GM18870 (cell line): ENCODE measurements around the gene THEM4.
"Not testable (repeated sequence)": the region's sequence is repeated elsewhere in the genome, so short reads cannot be mapped to it uniquely, and the experiment has no call there.

Experiments used
- ATAC-seq: cut with Tn5 transposase; IDR thresholded peaks from one replicate; pipeline ENCODE4 v1.9.1; 2021; ENCODE audit warnings: moderate library complexity; ENCODE audit not compliant: unreplicated experiment

The THEM4 gene

DNA sequence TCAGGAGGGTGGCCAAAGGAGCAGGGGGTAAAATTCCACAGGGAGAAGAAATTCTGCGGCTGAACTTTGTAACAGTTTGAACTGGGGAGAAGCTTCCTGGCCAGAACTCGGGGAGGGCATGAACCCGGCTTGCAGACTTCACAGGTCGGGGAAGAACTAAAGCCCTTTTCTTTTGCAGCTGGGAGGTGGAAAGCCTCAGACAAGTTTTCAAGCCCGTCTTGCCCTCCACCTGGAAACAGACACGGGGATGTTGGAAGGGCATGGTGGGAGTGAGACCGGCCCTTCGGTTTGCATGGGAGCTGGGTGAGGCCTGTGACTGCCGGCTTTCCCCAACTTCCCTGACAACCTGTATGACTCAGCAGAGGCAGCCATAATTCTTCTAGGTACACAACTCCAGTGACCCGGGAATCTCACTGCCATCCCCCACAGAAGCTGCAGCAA is 11.3 kb downstream of the THEM4 start:
- ATAC-seq, result no peak

DNA sequence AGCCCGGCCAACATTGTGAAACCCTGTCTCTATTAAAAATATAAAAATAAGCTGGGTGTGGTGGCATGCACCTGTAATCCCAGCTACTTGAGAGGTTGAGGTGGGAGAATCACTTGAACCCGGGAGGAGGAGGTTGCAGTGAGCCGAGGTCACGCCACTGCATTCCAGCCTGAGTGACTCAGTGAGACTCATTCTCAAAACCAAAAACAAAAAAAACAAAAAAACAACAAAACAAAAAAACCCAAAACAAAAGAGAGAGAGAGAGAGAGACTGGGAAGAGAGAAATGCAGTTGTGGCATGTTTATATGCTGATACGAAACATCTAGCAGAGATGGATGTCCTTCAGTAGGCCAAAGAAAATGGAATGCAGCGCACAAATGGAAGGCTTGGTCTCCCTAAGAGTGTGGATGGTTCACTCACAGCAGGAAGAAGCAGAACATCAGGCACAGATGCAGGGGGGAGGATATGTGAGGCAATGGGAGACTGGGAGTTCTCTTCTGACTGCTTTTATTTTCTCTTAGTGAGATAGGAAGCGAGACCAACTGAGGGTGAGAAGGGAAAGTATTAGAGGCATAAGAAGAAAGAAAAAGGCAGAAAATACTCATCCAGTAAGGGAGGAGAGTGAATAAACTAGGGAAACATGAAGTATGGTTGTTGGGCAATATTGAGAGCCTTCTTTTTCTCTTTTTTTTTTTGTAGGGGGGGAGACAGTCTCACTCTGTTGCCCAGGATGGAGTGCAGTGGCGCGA is 16.0 kb downstream of the THEM4 start:
- no peak for ATAC-seq

DNA sequence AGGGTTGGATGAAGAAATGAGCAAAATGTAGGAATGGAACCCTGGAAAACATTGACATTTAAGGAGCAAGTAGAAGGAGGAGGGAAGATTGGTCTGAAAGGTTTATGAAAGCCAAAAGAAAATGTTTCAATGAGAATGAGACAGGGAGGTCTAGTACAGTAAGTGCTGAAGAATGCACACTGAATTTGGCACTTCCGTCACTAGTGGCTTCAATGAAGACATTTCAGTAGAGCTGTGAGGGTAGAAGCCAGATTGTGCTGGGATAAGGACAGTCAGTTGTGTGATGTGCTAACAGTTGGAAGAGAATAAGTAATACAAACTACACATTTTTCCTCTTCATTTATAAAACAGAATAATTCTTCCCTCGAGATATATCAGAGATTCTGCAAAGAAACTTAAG is 17.1 kb downstream of the THEM4 start:
- ATAC-seq, result no peak

DNA sequence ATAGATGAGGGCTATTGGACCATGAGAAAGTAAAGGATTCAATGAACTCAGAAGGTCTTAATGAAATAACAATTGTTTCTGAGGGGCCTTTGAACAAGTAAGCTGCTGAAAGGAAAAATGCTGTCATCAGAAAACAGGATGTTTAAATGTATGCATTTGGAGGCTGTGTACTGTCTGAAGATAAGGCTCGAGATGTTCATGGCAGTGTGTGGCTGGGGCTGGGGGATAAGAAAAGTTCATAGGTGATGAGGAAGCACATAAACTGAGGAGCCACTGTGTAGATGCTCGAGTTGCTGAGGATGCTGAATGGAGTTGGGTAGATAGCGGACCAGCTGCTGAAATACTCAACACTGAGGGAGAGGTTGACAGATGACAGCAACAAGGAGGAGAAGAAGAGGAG is 17.8 kb downstream of the THEM4 start:
- no peak for ATAC-seq

DNA sequence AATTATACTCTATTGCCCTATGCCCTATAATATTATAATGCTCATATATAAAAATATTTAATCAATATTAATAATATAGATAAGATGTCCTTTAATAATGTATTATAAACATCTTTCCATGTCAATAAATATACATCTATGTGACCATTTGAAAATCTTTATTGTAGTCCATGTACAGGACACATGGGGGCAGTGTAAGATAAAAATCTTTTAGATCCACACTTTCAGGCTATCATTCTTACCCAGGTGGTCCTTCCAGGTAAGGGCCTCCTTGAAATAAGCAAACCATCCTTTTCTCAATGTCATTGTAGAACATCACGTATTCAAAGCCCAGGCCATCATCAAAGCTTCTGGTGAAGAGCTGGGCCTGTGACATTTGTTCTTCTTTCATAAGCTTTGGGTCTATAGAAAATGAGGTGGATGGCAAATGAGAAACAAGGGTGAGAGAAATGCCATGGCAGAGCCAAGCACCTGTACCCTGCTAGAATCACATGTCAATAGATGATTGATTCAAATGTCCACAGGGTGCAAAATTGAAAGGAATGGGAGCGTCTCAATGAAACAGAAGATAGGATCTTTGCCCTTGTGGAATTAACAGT is 20.2 kb downstream of the THEM4 start:
- no peak for ATAC-seq

DNA sequence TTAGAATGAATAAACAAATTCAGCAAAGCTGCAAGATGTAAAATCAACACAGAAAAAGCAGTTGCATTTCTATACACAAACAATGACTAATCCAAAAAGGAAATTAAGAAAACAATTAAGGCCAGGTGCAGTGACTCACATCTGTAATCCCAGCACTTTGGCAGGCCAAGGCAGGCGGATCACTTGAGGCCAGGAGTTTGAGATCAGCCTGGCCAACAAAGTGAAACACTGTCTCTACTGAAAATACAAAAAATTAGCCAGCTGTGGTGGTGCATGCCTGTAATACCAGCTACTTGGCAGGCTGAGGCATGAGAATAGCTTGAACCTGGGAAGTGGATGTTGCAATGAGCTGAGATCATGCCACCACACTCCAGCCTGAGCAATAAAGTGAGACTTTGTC is 22.3 kb downstream of the THEM4 start:
- no peak for ATAC-seq

DNA sequence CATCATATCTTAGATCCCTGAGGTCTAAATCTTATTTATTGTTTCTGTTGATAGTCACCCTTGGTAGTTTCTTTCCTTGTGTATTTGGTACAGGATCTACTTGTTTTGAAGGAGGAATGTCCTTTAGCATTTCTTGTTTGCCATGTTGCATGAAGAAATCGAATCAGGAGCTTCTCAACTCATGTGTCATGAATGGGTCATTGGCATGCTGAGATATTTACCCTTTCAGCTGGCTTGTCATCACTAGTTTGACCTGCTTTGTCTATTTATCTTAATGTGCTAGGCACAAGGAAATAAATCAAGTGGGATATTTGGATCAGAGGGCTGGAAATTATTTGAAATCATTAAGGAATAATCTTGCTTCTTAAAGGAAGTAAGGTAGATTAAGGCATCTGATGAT is 23.8 kb downstream of the THEM4 start:
- no peak for ATAC-seq

DNA sequence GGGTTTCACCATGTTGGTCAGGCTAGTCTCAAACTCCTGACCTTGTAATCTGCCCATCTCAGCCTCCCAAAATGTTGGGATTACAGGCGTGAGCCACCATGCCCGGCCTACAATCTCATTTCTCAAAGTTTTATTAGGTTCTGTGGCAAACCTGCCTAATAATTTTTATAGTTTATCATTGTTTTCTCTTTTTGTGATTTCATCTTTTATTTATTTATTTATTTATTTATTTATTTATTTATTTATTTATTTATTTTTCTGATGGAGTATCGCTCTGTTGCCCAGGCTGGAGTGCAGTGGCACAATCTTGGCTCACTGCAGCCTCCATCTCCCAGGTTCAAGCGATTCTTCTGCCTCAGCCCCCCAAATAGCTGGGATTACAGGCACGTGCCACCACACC is 24.4 kb downstream of the THEM4 start:
- not testable (repeated sequence) for ATAC-seq

DNA sequence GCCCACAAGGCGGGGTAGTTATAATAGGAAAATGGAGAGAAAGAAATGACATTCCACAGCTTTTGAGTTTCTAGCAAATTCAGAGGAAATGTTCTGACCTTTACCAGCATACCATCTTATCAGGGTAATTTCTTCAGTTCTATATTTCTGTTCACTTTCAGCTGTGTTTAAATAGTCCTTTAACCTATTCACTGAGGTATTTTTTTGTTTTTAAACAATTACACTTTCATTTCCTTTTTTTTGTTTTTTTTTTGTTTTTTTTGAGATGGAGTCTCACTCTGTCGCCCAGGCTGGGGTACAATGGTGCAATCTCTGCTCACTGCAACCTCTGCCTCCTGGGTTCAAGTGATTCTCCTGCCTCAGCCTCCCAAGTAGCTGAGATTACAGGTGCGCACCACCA is 24.9 kb downstream of the THEM4 start:
- ATAC-seq, result not testable (repeated sequence)

DNA sequence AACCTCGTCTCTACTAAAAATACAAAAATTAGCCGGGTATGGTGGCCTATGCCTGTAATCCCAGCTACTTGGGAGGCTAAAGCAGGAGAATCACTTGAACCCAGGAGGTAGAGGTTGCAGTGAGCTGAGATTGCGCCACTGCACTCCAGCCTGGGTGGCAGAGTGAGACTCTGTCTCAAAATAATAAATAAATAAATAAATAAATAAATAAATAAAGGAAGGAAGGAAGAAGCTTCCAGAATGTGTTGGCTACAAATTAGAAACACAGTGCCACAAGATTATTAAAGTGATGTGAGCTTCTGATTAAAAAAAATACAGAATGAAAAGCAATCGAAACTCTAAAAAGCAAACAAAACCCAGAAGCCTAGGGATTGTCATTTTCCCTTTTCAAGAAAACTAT is 25.4 kb downstream of the THEM4 start:
- not testable (repeated sequence) for ATAC-seq

DNA sequence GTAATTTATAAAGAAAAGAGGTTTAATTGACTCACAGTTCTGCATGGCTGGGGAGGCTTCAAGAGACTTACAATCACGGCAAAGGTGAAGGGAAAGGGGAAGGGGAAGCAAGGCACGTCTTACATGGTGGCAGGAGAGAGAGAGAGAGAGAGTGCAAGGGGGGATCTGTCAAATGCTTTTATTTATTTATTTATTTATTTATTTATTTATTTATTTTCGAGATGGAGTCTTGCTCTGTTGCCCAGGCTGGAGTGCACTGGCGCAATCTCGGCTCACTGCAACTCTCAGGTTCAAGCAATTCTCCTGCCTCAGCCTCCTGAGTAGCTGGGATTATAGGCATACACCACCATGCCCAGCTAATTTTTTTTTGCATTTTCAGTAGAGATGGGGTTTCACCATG is 26.4 kb downstream of the THEM4 start:
- ATAC-seq, result not testable (repeated sequence)

DNA sequence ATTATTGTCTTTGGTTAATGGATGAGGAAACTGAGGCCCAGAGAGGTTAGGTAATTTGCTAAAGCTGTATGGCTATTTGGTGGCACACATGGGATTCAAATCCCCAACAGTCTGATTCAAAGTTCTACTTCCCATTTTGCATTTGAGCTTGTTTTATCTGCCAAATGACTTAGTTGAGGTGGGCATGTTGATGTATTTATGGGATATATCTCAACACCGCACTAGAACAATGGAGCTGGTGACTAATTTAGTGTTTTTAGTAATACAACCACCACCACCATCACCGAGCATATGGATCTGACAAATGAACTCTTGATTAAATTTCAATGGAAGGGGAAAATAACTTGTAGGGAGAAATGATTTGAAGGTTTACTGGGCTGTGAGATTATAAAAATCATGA is 26.8 kb downstream of the THEM4 start:
- ATAC-seq, result no peak

DNA sequence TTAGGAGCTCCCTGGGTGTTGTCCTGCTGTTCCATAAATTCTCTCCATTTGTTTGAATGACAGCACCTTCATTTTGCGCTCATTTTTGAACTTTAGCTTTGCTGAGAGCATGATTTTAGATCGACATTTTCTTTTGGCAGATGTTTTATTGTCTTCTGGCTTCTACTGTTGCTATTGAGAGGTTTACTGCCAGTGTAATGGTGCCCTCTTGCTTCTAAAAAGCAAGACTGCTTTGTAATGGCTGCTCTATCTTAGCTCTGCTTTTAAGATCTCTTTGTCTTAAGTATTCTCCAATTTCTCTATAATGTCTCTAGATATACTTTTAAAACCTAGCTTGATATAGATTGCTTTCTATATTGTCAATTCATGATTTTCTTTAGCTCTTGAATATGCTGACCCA is 27.8 kb downstream of the THEM4 start:
- ATAC-seq, result no peak

DNA sequence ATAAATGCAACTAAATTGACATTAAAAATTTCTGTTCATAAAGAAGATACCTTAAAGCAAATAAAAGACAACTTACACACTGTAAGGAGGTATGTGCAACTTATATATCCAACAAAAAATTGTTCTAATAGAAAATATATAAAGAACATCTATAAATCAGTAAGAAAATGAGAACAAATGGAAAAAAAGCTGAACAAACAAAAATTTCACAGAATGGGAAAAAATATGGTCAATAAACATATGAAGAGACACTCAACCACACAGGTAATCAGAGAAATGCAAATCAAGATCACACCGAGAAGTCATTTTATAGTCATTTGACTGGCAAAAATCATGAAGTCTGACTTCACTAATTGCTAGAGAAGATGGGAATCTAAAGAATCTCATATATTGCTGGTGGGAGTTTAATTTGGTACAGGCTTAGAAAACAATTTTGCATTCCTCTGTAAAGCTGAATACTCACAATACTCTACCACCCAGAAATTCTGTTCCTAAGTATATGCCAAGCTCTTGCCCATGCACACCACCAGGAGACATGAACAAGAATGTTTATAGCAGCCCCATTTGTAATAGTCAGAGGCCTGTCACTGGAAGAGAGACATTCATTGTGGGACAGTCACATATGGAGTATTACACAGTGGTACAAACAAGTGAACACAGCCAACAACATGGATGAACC is 33.8 kb downstream of the THEM4 start:
- ATAC-seq, result no peak

DNA sequence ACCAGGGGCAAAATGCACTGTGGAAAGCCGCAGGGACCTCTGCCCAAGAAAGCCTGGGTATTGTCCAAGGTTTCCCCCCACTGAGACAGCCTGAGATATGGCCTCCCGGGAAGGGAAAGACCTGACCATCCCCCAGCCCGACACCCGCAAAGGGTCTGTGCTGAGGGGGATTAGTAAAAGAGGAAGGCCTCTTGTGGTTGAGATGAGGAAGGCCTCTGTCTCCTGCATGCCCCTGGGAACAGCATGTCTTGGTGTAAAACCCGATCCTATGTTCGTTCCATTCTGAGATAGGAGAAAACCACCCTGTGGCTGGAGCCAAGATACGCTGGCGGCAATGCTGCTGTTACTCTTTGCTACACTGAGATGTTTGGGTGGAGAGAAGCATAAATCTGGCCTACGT is 36.5 kb downstream of the THEM4 start:
- not testable (repeated sequence) for ATAC-seq

DNA sequence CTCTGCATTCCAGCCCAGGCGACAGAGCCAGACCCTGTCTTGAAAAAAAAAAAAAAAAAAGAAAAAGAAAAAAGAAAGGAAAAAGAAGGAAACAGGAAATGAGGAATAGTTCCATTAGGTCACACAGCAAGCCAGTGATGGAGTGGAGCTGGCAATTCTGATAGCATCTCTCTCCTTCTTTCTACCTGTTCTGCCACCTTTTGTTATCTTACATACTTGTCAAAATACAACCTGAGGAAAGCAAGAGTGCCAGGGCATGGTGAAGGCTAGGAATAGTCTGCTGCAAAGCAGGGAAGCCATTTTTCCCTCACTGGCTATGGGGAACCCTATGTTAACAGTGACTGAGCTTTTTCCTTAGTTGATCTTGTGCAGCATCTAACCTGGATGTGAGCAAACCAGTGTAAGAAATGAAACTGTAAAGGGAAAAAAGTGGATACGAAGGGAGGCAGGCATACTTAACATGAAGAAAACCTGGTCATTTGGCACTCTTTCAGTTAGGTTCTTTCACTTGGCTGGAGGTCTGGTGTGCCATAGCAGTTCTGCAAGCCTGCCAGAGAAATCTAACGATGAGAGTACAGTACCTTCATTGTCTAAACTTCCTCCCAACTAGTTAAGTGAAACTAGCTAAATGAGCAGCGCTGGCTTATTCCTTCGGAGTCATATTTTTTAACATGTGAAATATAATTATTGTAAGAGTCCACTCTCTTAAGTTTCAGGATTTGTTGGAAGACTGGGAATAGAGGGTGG is 37.9 kb downstream of the THEM4 start:
- ATAC-seq, result no peak

DNA sequence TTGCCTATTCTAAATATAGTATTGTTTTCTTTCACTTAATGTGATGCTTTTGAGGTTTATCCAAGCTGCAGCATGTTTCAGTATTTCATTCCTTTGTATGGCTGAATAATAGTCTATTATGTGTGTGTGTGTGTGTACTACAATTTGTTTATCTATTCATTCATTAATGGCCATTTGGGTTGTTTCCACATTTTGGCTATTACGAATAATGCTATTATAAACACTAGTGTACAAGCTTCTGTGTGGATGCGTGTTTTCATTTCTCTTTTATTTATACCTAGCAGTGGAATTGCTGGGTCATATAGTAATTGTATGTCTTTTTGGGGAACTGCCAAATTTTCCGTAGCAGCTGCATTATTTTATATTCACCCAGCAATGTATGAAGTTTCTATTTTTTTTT is 40.8 kb downstream of the THEM4 start:
- ATAC-seq, result no peak

DNA sequence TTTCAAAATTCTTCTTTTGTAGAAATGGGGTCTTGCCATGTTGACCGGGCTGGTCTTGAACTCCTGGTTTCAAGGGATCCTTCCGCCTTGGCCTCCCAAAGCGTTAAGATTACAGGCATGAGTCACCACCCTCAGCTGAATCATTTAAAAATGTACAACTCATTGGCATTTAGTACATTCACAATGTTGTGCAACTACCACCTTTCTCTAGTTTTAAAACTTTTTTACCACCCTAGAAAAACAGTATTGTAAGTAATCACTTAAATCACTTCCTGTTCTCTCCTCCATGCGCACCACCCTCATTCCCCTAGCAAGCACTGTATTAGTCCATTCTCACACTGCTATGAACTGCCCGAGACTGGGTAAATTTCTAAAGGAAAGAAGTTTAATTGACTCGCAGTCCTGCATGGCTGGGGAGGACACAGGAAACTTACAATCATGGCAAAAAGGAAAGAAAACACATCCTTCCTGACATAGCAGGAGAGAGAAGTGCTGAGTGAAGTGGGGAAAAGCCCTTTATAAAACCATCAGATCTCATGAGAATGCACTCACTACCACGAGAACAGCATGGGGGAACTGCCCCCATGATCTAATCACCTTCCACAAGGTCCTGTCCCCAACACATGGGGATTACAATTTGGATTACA is 41.4 kb downstream of the THEM4 start:
- ATAC-seq, result no peak

DNA sequence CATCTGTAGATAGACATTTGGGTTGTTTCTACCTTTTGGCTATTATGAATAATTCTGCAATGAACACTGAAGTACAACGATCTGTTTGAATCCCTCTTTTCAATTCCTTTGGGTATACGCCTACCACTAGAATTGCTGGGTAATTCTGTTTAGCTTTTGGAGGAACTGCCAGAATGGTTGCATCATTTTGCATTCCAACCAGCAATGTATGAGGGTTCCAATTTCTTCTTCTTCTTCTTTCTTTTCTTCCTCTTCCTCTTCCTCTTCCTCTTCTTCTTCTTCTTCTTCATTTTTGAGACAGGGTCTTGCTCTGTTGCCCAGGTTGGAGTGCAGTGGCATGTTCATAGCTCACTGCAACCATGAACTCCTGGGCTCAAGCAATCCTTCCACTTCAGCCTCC is 42.0 kb downstream of the THEM4 start:
- no peak for ATAC-seq

DNA sequence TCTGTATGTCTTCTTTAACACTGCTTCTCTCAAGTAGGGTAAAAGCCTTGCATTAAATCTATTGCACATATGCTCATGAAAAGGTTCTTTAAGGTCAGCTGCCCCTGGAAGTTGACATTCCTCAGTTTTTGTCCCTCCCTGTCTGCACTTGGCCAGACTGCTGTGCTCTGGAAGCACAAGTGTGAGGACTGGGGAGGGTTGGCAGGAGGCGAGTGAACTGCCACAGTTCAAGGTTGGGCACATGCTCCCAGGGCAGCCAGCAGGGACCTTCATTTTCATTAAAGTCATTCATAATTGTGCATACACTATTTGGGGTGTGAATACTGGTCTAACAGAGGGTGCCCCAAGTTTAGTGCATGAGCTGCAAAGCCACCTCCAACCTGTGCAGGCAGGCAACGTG is 44.9 kb downstream of the THEM4 start:
- ATAC-seq, result no peak

DNA sequence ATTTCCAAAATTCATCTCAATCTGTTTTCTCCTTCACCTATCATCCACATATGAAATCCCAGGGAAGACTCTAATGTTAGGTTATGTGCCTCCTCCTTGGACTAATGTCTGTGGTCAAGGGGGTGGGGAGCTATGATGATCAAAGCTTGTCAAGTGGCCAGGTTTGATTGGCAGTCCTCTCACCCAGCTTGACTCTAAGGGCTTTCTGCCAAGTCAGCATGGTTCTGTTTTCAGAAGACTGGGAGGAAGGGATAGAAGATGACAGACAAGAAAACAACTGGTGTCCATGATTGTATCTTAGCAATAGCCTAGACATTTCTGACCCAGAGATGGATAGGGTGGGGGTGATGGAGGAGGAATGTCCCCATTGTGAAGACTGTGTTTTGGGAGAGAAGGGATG is 46.7 kb downstream of the THEM4 start:
- ATAC-seq, result no peak
